Spinal cord (tissue), 10 donors: ENCODE results near the gene COL8A2. TPM values are rescaled to one million over a fixed set of nuclear protein-coding genes. Genes with fewer than 3 reads are reported as not detected.
"Not testable (repeated sequence)": the region's sequence is repeated elsewhere in the genome, so short reads cannot be mapped to it uniquely, and the experiment has no call there.

Source experiments
- DNase-seq, 6 donors: peaks; one replicate each; pipeline versions ENCODE4 v3.0.0 to v3.0.0-alpha.2; 2013 to 2015; ENCODE audit warnings: low spot score in 6 of 6, low read depth in 4 of 6
- H3K27ac ChIP-seq: one replicate; pipeline ENCODE4 v1.5.1; 2013; ENCODE audit warnings: low read depth, low read length, control low read depth
- H3K27me3 ChIP-seq: one replicate; pipeline ENCODE4 v1.6.1; 2013; ENCODE audit warnings: low read length; ENCODE audit not compliant: control insufficient read depth, insufficient read depth
- H3K36me3 ChIP-seq: one replicate; pipeline ENCODE4 v1.6.1; 2013; ENCODE audit warnings: low read length; ENCODE audit not compliant: control insufficient read depth, insufficient read depth
- H3K4me1 ChIP-seq: one replicate; pipeline ENCODE4 v1.6.1; 2013; ENCODE audit warnings: low read length; ENCODE audit not compliant: control insufficient read depth, insufficient read depth
- H3K4me3 ChIP-seq: one replicate; pipeline ENCODE4 v1.5.1; 2013; ENCODE audit warnings: low read depth, low read length, control low read depth
- H3K9me3 ChIP-seq: one replicate; pipeline ENCODE4 v1.6.1; 2013; ENCODE audit warnings: low read length; ENCODE audit not compliant: control insufficient read depth, insufficient read depth
- WGBS: methylation state at CpG from one replicate; pipeline ENCODE4 v1.1.5; 2013; ENCODE audit warnings: missing lambda C conversion rate; ENCODE audit not compliant: insufficient coverage; 5-methylcytosine and 5-hydroxymethylcytosine counted together
- polyA plus RNA-seq, 2 donors: library from polyadenylated mRNA; unstranded; fragments of 120-200 nt; gene quantifications; one replicate each; pipeline ENCODE4 v1.2.1, GENCODE V29; 2013; ENCODE audit not compliant: insufficient read length in 2 of 2
- total RNA-seq, 2 donors: library from RNA; depleted of rRNA in 1 of 2; stranded (reverse); fragments of 120-200 nt in 1 of 2; fragments of >200 nt in 1 of 2; gene quantifications; one replicate each; pipeline versions ENCODE4 v1.2.3 to v1.2.4, GENCODE V29; 2013 to 2014
- donor health status: healthy.

The COL8A2 gene
- total and polyA plus RNA-seq, 4 donors = 3.2 to 32.6 (median 11.5) TPM

DNA sequence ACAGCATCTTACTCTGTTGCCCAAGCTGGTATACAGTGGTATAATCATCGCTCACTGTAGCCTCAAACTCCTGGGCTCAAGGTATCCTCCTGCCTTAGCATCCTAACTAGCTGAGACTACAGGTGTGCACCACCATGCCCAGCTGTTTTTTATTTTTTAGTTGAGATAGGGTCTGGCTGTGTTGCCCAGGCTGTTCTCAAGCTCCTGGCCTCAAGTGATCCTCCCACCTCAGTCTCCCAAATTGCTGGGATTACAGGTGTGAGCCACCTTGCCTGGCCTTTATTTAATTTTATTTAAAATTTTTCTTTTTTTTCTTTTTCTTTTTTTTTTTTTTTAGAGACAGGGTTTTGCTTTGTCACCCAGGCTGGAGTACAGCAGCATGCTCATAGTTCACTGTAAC lies 40.1 kb upstream of the COL8A2 start:
- WGBS = no CpG with 5 or more reads among the region's 1 CpG
- H3K4me1 ChIP-seq = peaks cover 21% of the 10 kb centered on the region

DNA sequence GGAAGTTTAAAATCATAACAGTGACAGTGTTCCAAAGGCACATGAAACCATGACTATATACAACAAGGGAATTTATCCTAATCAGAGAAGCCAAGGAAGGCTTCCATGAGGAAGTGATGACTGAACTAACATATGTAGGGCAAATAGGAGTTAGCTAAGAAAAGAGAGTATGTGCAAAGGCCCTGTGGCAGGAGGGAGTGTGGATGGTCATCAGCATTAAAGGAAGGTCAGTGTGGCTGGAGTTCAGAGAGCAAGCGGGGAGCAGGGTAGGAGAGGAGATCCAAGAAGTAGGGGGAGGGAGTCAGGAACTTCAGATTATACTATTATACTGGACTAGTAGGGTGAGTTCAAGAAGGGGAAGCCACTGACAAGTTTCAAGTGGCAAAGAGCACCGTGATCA lies 39.3 kb upstream of the COL8A2 start:
- peaks cover 29% of the 10 kb centered on the region for H3K4me1 ChIP-seq
- 96% methylated on average over 2 of the region's 2 CpGs for WGBS

More for the DNA sequence above, 40.1 kb upstream of the COL8A2 start:
- H3K9me3 ChIP-seq = no peaks in the 10 kb centered on the region
- H3K36me3 ChIP-seq = peaks cover 35% of the 10 kb centered on the region
- H3K27me3 ChIP-seq = no peaks in the 10 kb centered on the region
- no peak overlapping the region for H3K4me3 ChIP-seq
- DNase-seq = no peak
- no peak overlapping the region for H3K27ac ChIP-seq

DNA sequence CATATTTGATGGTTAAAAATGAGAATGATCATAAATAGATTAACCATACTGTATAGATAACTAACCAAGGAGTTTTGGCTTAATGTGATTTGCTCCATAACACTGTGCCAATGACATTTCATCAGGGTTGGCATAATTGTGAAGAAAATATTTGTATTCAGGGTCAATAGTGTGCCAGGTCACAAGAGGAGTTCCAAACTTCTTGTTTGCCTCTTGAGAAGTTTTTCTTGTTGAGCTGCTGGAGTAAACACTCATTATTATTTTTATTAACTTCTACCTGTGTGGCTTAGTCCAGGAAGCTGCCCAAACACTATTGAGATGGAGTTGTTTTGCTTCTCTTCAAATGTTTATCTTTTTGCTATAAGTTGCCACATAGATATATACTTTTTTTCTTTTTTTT lies 38.4 kb upstream of the COL8A2 start:
- no peaks in the 10 kb centered on the region for H3K27me3 ChIP-seq
- H3K4me3 ChIP-seq = no peak overlapping the region
- peaks cover 39% of the 10 kb centered on the region for H3K36me3 ChIP-seq
- H3K9me3 ChIP-seq = no peaks in the 10 kb centered on the region
- H3K4me1 ChIP-seq = peaks cover 34% of the 10 kb centered on the region
- no peak overlapping the region for H3K27ac ChIP-seq
- DNase-seq = no peak

More for the DNA sequence above, 39.3 kb upstream of the COL8A2 start:
- no peak overlapping the region for H3K4me3 ChIP-seq
- H3K27ac ChIP-seq = no peak overlapping the region
- DNase-seq = no peak
- no peaks in the 10 kb centered on the region for H3K27me3 ChIP-seq
- H3K9me3 ChIP-seq = no peaks in the 10 kb centered on the region
- peaks cover 39% of the 10 kb centered on the region for H3K36me3 ChIP-seq

DNA sequence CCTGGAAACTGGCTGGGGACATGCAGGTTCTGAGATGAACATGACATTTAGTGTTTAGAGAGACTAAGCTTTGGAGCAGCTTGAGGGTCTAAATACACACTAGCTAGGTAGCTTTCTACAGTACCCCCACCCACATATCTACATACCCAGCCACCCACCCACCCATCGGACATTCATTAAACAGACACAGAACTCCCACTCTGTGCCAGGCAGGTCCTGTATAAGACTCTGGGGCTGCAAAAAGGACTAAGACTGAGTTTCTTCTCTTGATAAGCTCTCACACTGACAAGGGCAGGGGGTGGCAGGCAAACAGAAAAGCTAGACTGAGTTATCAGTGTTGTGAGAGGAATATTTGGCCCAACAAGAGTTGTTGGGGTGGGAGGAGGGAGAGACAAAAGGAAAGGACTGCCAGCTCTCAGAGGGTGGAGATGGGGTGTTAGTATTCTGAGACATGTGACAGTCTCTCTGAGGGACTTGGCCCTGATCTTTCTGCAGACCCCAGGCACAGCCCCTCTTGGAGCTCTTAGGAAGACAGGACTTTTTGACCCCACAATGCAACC lies 37.7 kb upstream of the COL8A2 start:
- Histone ChIP-seq H3K4me3 (no peak overlapping the region), H3K9me3 (no peaks in the 10 kb centered on the region), H3K27ac (no peak overlapping the region), H3K27me3 (no peaks in the 10 kb centered on the region), H3K4me1 (peaks cover 41% of the 10 kb centered on the region), H3K36me3 (peaks cover 37% of the 10 kb centered on the region)
- no peak for DNase-seq
- no CpG with 5 or more reads among the region's 1 CpG for WGBS

DNA sequence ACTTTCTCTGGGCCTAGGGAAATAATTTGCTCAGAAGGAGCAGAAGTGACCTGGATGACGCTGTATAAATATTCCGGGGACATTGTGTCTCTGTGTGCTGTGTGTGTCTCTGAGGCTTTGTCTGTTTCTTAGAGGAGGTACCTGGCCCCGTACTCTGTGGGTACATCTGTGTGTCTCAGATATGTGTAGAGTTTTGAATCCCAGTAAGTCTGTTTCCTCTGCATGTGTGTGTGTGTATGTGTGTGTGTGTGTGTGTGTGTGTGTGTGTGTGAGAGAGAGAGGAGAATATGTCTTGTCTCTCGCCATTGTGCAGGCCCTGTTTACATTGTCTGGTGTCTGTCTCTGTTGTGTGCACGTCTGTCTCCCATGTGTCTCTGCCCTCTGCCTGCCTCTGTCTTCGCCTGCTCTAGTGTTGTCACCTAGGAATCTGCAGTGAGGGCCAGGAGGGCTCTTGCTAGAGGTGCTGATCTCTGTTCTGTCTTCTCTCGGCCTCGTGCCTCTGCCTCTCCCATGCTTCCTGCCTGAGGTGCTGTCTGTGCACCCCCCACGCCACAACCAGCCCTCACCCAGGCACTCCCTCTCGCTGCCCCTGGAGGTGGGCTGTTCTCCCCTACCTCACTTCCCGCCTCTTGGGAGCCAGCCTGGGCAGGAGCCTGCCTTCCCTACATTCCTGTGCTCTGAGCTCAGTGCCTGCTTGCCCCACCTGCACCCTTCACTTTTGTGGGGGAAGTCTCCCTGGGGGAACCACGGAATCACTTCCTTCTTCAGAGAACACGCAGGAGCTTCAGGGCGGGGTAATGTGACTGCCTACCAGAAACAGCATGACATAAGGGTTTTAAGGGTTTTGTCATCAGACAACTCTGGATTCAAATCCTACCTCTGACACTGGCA lies 36.9 kb upstream of the COL8A2 start:
- Histone ChIP-seq H3K36me3 (peaks cover 33% of the 10 kb centered on the region), H3K9me3 (no peaks in the 10 kb centered on the region), H3K4me1 (peaks cover 47% of the 10 kb centered on the region), H3K27ac (no peak overlapping the region), H3K27me3 (no peaks in the 10 kb centered on the region), H3K4me3 (peak overlapping the region; percentile 44)
- DNase-seq = no peak
- WGBS = 55% methylated on average over 11 of the region's 14 CpGs

DNA sequence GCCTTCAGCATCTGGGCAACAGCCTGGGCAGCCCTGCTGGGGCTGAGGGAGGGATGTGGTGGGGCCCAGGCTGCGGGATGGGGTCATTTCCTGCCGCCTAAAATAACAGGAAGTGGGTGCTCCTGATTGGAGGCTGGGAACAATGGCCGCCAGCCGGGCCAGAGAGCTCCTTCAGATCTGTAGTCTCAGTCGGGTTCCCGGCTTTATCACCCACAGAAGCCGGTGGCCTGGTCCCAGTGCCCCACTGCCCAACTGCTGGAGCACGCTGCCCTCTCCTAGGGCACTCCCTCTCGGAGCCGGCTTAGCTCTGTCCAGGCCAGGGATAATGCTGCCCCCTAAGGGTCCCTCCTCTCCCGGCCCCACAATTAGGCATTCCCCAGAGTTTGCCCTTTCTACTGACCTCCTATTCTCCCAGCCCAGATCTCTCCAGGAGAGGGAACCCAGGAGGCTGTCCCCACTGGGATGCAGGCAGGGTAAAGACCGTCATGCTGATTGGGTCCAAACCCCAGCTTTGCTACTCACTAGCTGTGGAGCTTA lies 36.0 kb upstream of the COL8A2 start:
- WGBS = 10% methylated on average over 12 of the region's 12 CpGs
- H3K4me3 ChIP-seq = peak overlapping the region; percentile 44
- H3K9me3 ChIP-seq = no peaks in the 10 kb centered on the region
- peak in 1 of 6 donors; percentile 49 for DNase-seq
- peaks cover 47% of the 10 kb centered on the region for H3K4me1 ChIP-seq
- H3K36me3 ChIP-seq = peaks cover 33% of the 10 kb centered on the region
- peak overlapping the region; percentile 82 for H3K27ac ChIP-seq
- H3K27me3 ChIP-seq = no peaks in the 10 kb centered on the region

DNA sequence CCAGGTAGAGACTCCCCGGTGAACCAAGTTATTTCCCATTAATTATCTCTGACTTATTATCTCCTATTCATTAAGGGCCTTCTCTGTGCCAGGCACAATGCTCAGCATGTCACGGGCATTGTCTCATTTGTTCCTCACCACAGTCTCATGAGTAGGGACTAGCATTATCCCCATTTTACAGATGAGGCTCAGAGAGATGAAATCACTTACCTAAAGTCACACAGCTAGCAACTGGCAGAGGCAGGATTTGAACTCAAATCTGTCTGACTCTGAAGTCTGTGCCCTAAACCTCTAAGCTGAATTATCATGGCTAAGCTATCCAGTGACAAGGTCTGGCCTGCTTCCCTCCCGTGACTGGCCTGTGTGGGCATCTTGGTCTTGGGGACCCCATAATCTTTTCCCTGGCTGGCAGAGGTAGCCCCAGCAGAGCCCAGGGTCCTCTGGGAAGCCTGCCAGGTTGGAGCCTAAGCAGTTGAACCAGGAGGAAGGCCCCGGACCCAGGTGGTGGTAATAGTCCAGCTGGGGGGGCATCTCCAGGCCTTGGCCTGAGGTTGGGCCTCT lies 35.4 kb upstream of the COL8A2 start:
- peaks cover 48% of the 10 kb centered on the region for H3K4me1 ChIP-seq
- WGBS = 52% methylated on average over 3 of the region's 4 CpGs

DNA sequence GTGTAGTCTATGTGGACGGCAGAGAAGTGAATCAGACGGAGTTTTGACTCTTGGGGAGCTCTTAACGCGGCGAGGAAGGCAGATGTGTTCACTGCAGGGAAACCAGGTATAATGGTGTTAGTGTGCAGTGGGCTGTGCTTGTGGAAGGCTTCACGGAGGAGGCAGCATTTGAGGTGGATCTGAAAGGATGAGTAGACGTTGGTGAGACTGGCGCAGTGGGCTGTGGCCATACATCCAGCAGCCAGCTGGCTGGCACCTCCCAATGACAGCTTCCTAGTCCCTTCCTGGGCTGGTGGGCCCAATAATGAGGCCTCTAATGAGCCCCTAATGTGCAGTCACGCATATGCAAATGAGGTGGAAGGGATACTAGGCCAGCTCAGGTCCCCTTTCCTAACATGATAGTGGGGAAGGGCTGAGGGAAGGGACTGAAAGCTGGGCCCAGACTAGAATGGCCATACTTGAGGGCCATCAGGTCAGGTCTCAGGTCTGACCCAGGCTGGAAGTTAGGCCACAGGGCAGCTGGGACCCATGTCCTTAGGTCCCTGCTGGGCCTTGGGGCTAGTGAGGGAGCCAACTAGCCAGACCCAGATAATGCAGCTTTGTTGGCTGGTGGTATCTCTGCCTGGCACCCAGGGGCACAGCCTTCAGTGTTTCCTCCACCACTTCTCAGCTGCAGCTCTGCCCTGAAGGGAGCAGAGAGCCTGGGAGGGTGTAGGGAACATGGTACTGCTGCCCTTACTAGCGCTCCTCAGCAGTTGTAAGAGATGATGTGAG lies 34.8 kb upstream of the COL8A2 start:
- H3K4me1 ChIP-seq = peaks cover 55% of the 10 kb centered on the region
- peaks cover 33% of the 10 kb centered on the region for H3K36me3 ChIP-seq
- no peaks in the 10 kb centered on the region for H3K9me3 ChIP-seq
- DNase-seq = no peak
- H3K4me3 ChIP-seq = no peak overlapping the region
- H3K27me3 ChIP-seq = no peaks in the 10 kb centered on the region
- 73% methylated on average over 9 of the region's 10 CpGs for WGBS
- peak overlapping the region; percentile 16 for H3K27ac ChIP-seq

More for the DNA sequence above, 35.4 kb upstream of the COL8A2 start:
- Histone ChIP-seq H3K27me3 (no peaks in the 10 kb centered on the region), H3K27ac (peak overlapping the region; percentile 82), H3K9me3 (no peaks in the 10 kb centered on the region), H3K36me3 (peaks cover 33% of the 10 kb centered on the region), H3K4me3 (peak overlapping the region; percentile 44)
- DNase-seq = no peak

DNA sequence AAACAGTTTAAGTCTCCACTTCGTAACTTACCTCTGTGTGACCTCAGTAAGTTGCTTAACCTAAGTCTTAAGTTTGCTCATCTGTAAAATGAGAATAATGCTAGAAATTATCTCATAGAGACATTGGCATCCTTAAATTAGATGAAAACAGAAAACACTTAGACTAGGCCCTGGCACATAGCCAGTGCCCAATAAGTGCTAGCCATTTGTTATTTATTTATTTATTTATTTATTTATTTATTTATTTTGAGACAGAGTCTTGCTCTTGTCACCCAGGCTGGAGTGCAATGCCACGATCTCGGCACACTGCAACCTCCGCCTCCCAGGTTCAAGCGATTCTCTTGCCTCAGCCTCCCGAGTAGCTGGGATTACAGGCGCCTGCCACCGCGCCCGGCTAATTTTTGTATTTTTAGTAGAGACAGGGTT lies 33.8 kb upstream of the COL8A2 start:
- not testable (repeated sequence) for H3K27me3 ChIP-seq, DNase-seq, H3K9me3 ChIP-seq, H3K4me3 ChIP-seq, H3K27ac ChIP-seq
- peaks cover 57% of the 10 kb centered on the region for H3K4me1 ChIP-seq
- peaks cover 29% of the 10 kb centered on the region for H3K36me3 ChIP-seq
- 90% methylated on average over 2 of the region's 10 CpGs for WGBS
